GM12892 (cell line): ENCODE results near the gene ATP8A2.

ENCODE experiments used
- POLR2A ChIP-seq: IDR thresholded peaks from 2 replicates; pipeline ENCODE4 v1.6.1; 2011; ENCODE audit warnings: low read depth, low read length, control low read depth
- POLR2AphosphoS5 ChIP-seq: IDR thresholded peaks from 2 replicates; pipeline ENCODE4 v1.6.1; 2011; ENCODE audit warnings: low read depth, low read length, control low read depth
- TAF1 ChIP-seq: IDR thresholded peaks from 2 replicates; pipeline ENCODE4 v1.6.1; 2011; ENCODE audit warnings: low read depth, mild to moderate bottlenecking, control low read depth, low read length, borderline replicate concordance

- TF ChIP-seq POLR2AphosphoS5 (no peak), POLR2A (no peak), TAF1 (no peak)
Measured at GRCh38 chr13:25625414-25625813, 253.6 kb downstream of the ATP8A2 start.
